PC-9 (cell line): Measurements from ENCODE around the gene NSG2. TPM values are rescaled to one million over a fixed set of nuclear protein-coding genes. Genes with fewer than 3 reads are reported as not detected.

ENCODE experiments used
- BruUV-seq: library from RNA; stranded (reverse); fragments of 400-500 nt; replicated peaks from 2 replicates; lab custom pipeline; 2021; lab: Mats Ljungman, UMichigan
- CTCF ChIA-PET: fragments of 300-600 bp; sonication (Branson Sonifier 250); formaldehyde crosslinking; loops from one replicate; lab custom pipeline; 2022; ENCODE audit warnings: antibody characterized with exemption; lab: Charles Lee
- POLR2A ChIA-PET: fragments of 300-600 bp; sonication (Branson Sonifier 250); formaldehyde crosslinking; loops from one replicate; lab custom pipeline; 2022; ENCODE audit warnings: antibody characterized with exemption; ENCODE audit not compliant: unreplicated experiment; lab: Charles Lee
- DNase-seq, 2 experiments: peaks; one replicate each; pipeline versions ENCODE4 v3.0.0 to v3.0.0-alpha.2; 2015 to 2022; ENCODE audit warnings: mixed read lengths in 1 of 2
- H2AFZ ChIP-seq: fragments of 200-600 bp; sonication (generic); 2 replicates; pipeline ENCODE4 v1.8.1; 2017; ENCODE audit warnings: antibody characterized with exemption
- H3F3A ChIP-seq: fragments of 200-600 bp; sonication (generic); 2 replicates; pipeline ENCODE4 v1.8.1; 2017; ENCODE audit warnings: antibody characterized with exemption, mild to moderate bottlenecking, low read depth; ENCODE audit not compliant: insufficient read depth
- H3K27ac ChIP-seq: fragments of 200-600 bp; sonication (generic); 2 replicates; pipeline ENCODE4 v1.6.1; 2016; ENCODE audit warnings: mixed run types
- H3K27me3 ChIP-seq: fragments of 200-600 bp; sonication (generic); 2 replicates; pipeline ENCODE4 v1.6.1; 2016; ENCODE audit warnings: low read depth, mixed run types; ENCODE audit not compliant: insufficient read depth
- H3K36me3 ChIP-seq: fragments of 200-600 bp; sonication (generic); 2 replicates; pipeline ENCODE4 v1.6.1; 2016; ENCODE audit warnings: low read depth, mixed run types
- H3K4me1 ChIP-seq: fragments of 200-600 bp; sonication (generic); replicated peaks from 2 replicates; pipeline ENCODE4 v1.6.1; 2016; ENCODE audit warnings: mixed run types; ENCODE audit not compliant: insufficient read depth
- H3K4me2 ChIP-seq: fragments of 200-600 bp; sonication (generic); 2 replicates; pipeline ENCODE4 v1.6.1; 2017; ENCODE audit warnings: mixed run types
- H3K4me3 ChIP-seq: fragments of 200-600 bp; sonication (generic); 2 replicates; pipeline ENCODE4 v1.6.1; 2016; ENCODE audit warnings: mixed run types
- H3K79me2 ChIP-seq: fragments of 200-600 bp; sonication (generic); 2 replicates; pipeline ENCODE4 v1.6.1; 2017; ENCODE audit warnings: low read depth, mixed run types
- H3K9me2 ChIP-seq: fragments of 200-600 bp; sonication (generic); 2 replicates; pipeline ENCODE4 v1.8.1; 2017; ENCODE audit warnings: mild to moderate bottlenecking; ENCODE audit not compliant: insufficient read depth
- H3K9me3 ChIP-seq: fragments of 200-600 bp; sonication (generic); 2 replicates; pipeline ENCODE4 v1.8.1; 2016; ENCODE audit warnings: low read depth; ENCODE audit not compliant: insufficient read depth
- H4K20me1 ChIP-seq: fragments of 200-600 bp; sonication (generic); 2 replicates; pipeline ENCODE4 v1.8.1; 2017; ENCODE audit not compliant: insufficient read depth
- EZH2 ChIP-seq: fragments of 200-600 bp; sonication (generic); IDR thresholded peaks from 2 replicates; pipeline ENCODE4 v1.8.0; 2017; ENCODE audit warnings: antibody characterized with exemption, low read depth
- intact Hi-C: fragments of 100-400 bp; cut with micrococcal nuclease; formaldehyde crosslinking; loops from one replicate; pipeline ENCODE4 v1.10.0; 2022; ENCODE audit not compliant: unreplicated experiment
- total RNA-seq: library from RNA; stranded (reverse); gene quantifications from 2 replicates; pipeline ENCODE4 v1.2.3, GENCODE V29; 2021
- TF ChIP-seq, protein P1 (sequence below): fragments of 200-600 bp; sonication (generic); conservative IDR thresholded peaks from 2 replicates; pipeline ENCODE4 v1.6.1; 2017; ENCODE audit warnings: mixed run types, antibody characterized with exemption, mild to moderate bottlenecking, moderate library complexity

Gene NSG2
- total RNA-seq, 1 experiment from 2014 or later = not detected

- Histone ChIP-seq H3K4me3 (no peak overlapping the region), H3K79me2 (no peaks in the 10 kb centered on the region), H3K4me2 (no peak overlapping the region), H3K27me3 (peaks cover 61% of the 10 kb centered on the region), H2AFZ (no peak overlapping the region), H3K9me2 (no peaks in the 10 kb centered on the region), H4K20me1 (no peaks in the 10 kb centered on the region), H3K27ac (no peak overlapping the region), H3K4me1 (no peaks in the 10 kb centered on the region), H3F3A (no peaks in the 10 kb centered on the region), H3K36me3 (no peaks in the 10 kb centered on the region), H3K9me3 (no peaks in the 10 kb centered on the region)
- ChIA-PET CTCF (no interaction called here), POLR2A (no interaction called here)
- BruUV-seq = no TSS peak
- intact Hi-C loops = no loop called here
- TF ChIP-seq EZH2 = no peak
- TF ChIP-seq, protein P1, sequence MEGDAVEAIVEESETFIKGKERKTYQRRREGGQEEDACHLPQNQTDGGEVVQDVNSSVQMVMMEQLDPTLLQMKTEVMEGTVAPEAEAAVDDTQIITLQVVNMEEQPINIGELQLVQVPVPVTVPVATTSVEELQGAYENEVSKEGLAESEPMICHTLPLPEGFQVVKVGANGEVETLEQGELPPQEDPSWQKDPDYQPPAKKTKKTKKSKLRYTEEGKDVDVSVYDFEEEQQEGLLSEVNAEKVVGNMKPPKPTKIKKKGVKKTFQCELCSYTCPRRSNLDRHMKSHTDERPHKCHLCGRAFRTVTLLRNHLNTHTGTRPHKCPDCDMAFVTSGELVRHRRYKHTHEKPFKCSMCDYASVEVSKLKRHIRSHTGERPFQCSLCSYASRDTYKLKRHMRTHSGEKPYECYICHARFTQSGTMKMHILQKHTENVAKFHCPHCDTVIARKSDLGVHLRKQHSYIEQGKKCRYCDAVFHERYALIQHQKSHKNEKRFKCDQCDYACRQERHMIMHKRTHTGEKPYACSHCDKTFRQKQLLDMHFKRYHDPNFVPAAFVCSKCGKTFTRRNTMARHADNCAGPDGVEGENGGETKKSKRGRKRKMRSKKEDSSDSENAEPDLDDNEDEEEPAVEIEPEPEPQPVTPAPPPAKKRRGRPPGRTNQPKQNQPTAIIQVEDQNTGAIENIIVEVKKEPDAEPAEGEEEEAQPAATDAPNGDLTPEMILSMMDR = no peak
- DNase-seq = no peak
Observed at GRCh38 chr5:174000076-174000475, 45.4 kb upstream of the NSG2 start.

- Histone ChIP-seq H3K79me2 (no peaks in the 10 kb centered on the region), H4K20me1 (no peaks in the 10 kb centered on the region), H3K9me3 (0 out of 2 replicates have a peak, but pooled peaks cover 3% of the 10 kb centered on the region), H3K9me2 (no peaks in the 10 kb centered on the region), H3F3A (no peaks in the 10 kb centered on the region), H3K4me1 (no peaks in the 10 kb centered on the region; the same call in 1 of the 2 replicates), H3K36me3 (no peaks in the 10 kb centered on the region), H3K4me2 (no peak overlapping the region), H3K4me3 (no peak overlapping the region), H3K27ac (no peak overlapping the region), H2AFZ (no peak overlapping the region), H3K27me3 (peaks cover 43% of the 10 kb centered on the region)
- intact Hi-C loops = no loop called here
- BruUV-seq = no TSS peak
- TF ChIP-seq EZH2 = no peak
- TF ChIP-seq, protein P1 = no peak
- ChIA-PET CTCF (no interaction called here), POLR2A (no interaction called here)
- DNase-seq = no peak
Observed at GRCh38 chr5:174003795-174004194, 41.7 kb upstream of the NSG2 start.

DNA sequence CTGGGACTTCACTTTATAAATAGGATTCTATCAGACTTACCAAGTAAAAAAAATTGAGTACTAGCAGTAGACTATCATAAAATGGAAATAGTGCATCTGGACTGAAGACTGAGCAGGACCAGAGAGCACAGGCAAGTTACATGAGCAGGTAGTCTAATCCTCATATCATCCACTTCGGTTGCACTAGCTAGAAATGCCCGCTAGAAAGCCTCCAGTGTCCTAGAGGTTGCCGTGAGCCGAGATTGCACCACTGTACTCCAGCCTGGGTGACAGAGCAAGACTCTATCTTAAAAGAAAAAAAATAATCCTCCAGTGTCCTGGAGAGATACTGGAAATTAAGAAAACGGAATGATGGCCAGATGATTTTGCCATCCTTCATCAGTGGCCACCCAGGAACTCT, 36.6 kb upstream of the NSG2 start:
- TF ChIP-seq, protein P1 = no peak
- no peak for TF ChIP-seq EZH2
- intact Hi-C loops = no loop called here
- no peak overlapping the region for H3K4me3 ChIP-seq
- ChIA-PET POLR2A (no interaction called here), CTCF (no interaction called here)
- H3K9me2 ChIP-seq = no peaks in the 10 kb centered on the region
- H3K79me2 ChIP-seq = no peaks in the 10 kb centered on the region
- no peaks in the 10 kb centered on the region; the same call in 1 of the 2 replicates for H3K4me1 ChIP-seq
- no peak overlapping the region for H2AFZ ChIP-seq
- peaks cover 67% of the 10 kb centered on the region for H3K27me3 ChIP-seq
- H3F3A ChIP-seq = no peaks in the 10 kb centered on the region
- H3K4me2 ChIP-seq = no peak overlapping the region
- no peak overlapping the region for H3K27ac ChIP-seq
- H3K9me3 ChIP-seq = peaks cover 3% of the 10 kb centered on the region; the same call in 1 of the 2 replicates
- H3K36me3 ChIP-seq = no peaks in the 10 kb centered on the region
- H4K20me1 ChIP-seq = no peaks in the 10 kb centered on the region
- DNase-seq = no peak
- no TSS peak for BruUV-seq
